ENCODE data around the gene AHNAK.
A peak's percentile ranks its signal among the peaks of the same experiment; 100 is the strongest.

The AHNAK gene

DNA sequence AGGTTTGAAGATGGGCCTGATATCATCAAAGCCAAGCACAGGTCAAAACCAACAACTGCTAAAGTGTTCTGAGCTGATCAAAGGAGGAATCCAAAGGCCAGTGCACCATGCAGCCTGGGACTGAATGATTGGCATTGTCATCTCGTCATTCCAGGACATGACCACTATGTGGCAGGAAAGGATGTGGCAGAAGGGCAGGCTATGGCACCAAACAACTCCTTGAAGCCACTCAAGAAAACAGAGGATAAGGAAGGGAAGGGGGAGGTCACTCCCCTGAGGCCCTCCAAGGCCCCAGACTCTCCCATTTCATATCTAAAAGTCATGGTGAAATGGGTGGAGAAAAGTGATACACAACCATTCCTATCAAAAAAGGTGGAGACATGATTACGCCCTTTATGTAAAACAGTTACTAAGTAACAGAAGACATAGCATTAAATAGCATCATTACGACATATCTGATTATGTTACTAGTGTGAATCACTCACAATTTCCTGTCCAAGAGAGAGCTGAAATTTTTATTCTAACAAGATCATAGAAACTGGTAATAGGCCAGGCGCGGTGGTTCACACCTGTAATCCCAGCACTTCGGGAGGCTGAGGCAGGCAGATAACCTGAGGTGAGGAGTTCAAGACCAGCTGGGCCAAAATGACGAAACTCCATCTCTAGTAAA, 49.3 kb downstream of the AHNAK start:
- peak; percentile 85 for DNase-seq (ENCODE audit: low read depth)
- TF ChIP-seq, protein P1, sequence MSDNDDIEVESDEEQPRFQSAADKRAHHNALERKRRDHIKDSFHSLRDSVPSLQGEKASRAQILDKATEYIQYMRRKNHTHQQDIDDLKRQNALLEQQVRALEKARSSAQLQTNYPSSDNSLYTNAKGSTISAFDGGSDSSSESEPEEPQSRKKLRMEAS (IDR thresholded peaks at IDR 0.05; ENCODE audit: low read depth, low read length): no peak
- TF ChIP-seq POLR2A (IDR thresholded peaks at IDR 0.05; ENCODE audit: extremely low read depth, insufficient read length): no peak
- TF ChIP-seq, protein P2, sequence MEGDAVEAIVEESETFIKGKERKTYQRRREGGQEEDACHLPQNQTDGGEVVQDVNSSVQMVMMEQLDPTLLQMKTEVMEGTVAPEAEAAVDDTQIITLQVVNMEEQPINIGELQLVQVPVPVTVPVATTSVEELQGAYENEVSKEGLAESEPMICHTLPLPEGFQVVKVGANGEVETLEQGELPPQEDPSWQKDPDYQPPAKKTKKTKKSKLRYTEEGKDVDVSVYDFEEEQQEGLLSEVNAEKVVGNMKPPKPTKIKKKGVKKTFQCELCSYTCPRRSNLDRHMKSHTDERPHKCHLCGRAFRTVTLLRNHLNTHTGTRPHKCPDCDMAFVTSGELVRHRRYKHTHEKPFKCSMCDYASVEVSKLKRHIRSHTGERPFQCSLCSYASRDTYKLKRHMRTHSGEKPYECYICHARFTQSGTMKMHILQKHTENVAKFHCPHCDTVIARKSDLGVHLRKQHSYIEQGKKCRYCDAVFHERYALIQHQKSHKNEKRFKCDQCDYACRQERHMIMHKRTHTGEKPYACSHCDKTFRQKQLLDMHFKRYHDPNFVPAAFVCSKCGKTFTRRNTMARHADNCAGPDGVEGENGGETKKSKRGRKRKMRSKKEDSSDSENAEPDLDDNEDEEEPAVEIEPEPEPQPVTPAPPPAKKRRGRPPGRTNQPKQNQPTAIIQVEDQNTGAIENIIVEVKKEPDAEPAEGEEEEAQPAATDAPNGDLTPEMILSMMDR (IDR thresholded peaks at IDR 0.05; ENCODE audit: low read depth, low read length): peak; percentile 57
- H3K4me3 ChIP-seq (ENCODE audit: low read depth, low read length): no peak overlapping the region

DNA sequence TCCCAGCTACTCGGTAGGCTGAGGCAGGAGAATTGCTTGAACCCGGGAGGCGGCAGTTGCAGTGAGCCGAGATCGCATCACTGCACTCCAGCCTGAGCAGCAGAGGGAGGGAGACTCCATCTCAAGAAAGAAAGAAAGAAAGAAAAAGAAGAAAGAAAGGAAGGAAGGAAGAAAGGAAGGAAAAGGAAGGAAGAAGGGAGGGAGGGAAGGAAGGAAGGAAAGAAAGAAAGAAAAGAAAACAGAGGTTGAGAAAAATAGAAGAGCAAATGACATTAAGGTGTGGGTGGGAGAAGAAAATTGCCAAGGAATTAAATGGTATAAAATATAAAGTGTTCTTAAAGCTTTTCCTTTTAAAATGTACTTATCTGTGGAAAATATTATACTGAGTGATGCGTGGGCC, 49.9 kb downstream of the AHNAK start:
- TF ChIP-seq, protein P1 (IDR thresholded peaks at IDR 0.05; ENCODE audit: low read depth, low read length): no peak
- TF ChIP-seq POLR2A (IDR thresholded peaks at IDR 0.05; ENCODE audit: extremely low read depth, insufficient read length) (no peak), MYC (IDR thresholded peaks at IDR 0.05; ENCODE audit: low read depth, low read length) (no peak)
- TF ChIP-seq, protein P2 (IDR thresholded peaks at IDR 0.05; ENCODE audit: low read depth, low read length): no peak
- no peak for DNase-seq (ENCODE audit: low read depth)
- H3K4me3 ChIP-seq (ENCODE audit: low read depth, low read length): no peak overlapping the region

DNA sequence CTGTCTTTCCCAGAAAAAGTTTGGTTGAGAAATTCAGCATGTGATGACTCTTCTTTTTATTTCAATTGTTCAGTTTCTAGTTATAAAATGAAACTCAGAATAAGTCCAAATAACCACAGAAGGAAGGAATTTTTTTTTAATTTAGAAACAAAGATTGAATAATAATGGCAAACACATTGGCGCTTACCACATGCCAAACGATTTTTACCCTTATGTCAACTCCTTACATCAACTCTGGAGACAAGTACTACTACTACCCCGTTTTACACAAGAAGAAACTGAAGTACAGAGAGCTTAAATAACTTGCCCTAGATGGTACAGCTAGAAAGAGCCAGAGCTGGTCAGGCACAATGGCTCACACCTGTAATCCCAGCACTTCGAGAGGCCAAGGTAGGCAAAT, 52.4 kb downstream of the AHNAK start:
- TF ChIP-seq, protein P1 (IDR thresholded peaks at IDR 0.05; ENCODE audit: low read depth, low read length): no peak
- no peak for TF ChIP-seq POLR2A (IDR thresholded peaks at IDR 0.05; ENCODE audit: extremely low read depth, insufficient read length)
- no peak for TF ChIP-seq MYC (IDR thresholded peaks at IDR 0.05; ENCODE audit: low read depth, low read length)
- TF ChIP-seq, protein P2 (IDR thresholded peaks at IDR 0.05; ENCODE audit: low read depth, low read length): no peak
- no peak for DNase-seq (ENCODE audit: low read depth)
- H3K4me3 ChIP-seq (ENCODE audit: low read depth, low read length): no peak overlapping the region

DNA sequence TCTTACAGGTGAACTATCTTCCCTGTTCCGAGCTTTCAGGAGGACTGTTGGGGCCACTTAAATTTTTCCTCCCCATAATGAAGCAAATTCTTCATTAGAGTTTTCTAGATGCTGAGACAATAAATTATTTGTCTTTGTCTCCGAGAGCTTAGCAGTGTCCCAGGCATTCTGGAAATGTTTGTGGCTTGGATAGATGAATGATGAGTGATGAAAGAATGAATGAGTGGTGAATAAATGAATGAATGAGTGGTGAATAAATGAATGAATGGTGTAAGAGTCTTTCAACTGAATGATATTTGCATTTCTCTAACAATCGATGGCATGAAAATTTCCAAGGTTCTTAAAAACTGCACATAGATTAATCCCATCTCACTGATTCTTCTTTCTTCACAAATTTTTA, 52.8 kb downstream of the AHNAK start:
- DNase-seq (ENCODE audit: low read depth): no peak
- no peak overlapping the region for H3K4me3 ChIP-seq (ENCODE audit: low read depth, low read length)

DNA sequence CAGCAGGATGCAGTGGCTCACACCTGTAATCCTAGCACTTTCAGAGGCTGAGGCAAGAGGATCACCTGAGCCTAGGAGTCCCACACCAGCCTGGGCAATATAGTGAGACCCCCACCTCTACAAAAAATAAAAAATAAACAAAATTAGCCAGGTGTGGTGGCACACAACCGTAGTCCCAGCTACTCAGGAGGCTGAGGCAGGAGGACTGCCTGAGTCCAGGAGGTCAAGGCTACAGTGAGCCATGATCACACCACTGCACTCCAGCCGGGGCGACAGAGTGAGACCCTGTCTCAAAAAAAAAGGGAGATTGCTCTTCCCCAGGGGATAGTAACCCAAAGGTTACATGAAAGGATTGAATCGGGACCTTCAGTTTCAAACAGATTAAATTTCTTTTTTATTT, 54.0 kb downstream of the AHNAK start:
- TF ChIP-seq, protein P2 (IDR thresholded peaks at IDR 0.05; ENCODE audit: low read depth, low read length): no peak
- TF ChIP-seq, protein P1 (IDR thresholded peaks at IDR 0.05; ENCODE audit: low read depth, low read length): no peak
- TF ChIP-seq POLR2A (IDR thresholded peaks at IDR 0.05; ENCODE audit: extremely low read depth, insufficient read length) (no peak), MYC (IDR thresholded peaks at IDR 0.05; ENCODE audit: low read depth, low read length) (no peak)
- no peak overlapping the region for H3K4me3 ChIP-seq (ENCODE audit: low read depth, low read length)
- DNase-seq (ENCODE audit: low read depth): no peak

More for the DNA sequence above, 52.8 kb downstream of the AHNAK start:
- TF ChIP-seq POLR2A (IDR thresholded peaks at IDR 0.05; ENCODE audit: extremely low read depth, insufficient read length) (no peak), MYC (IDR thresholded peaks at IDR 0.05; ENCODE audit: low read depth, low read length) (no peak)
- TF ChIP-seq, protein P1 (IDR thresholded peaks at IDR 0.05; ENCODE audit: low read depth, low read length): no peak
- TF ChIP-seq, protein P2 (IDR thresholded peaks at IDR 0.05; ENCODE audit: low read depth, low read length): no peak
